ENCODE data around the gene TEKT3. TPM values are rescaled to one million over a fixed set of nuclear protein-coding genes. Genes with fewer than 3 reads are reported as not detected.

The TEKT3 gene
- total RNA-seq, 1 donor from 2014 or later, result 3.8 TPM

DNA sequence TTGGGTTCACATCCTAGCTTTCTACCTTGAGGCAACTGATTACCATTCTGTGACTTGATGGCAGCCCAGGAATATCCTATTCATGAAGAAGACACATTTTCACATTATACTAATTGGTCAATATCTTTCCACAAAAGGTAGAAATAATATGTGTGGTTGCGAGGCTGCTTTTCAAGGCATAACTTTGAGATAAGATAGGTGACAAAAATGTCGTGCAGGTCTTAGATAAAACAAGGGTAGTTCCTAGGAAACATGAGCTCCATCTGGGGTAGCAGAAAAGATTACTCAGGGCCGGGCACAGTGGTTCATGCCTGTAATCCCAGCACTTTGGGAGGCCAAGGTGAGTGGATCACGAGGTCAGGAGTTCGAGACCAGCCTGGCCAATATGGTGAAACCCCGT, 22.3 kb upstream of the TEKT3 start:
- no peak for DNase-seq (ENCODE audit: low spot score in 2 of 2, unreplicated experiment in 2 of 2)
- H3K9me3 Mint-ChIP-seq, result peaks cover 11% of the 10 kb centered on the region
- H3K36me3 Mint-ChIP-seq, result no peaks in the 10 kb centered on the region
- no peak overlapping the region for H3K4me3 Mint-ChIP-seq
- H3K27me3 Mint-ChIP-seq (ENCODE audit: low read depth), result no peaks in the 10 kb centered on the region
- TF ChIP-seq CTCF (IDR thresholded peaks at IDR 0.05; ENCODE audit: unreplicated experiment), result no peak
- no peak overlapping the region for H3K27ac Mint-ChIP-seq
- peaks cover 1% of the 10 kb centered on the region for H3K4me1 Mint-ChIP-seq

DNA sequence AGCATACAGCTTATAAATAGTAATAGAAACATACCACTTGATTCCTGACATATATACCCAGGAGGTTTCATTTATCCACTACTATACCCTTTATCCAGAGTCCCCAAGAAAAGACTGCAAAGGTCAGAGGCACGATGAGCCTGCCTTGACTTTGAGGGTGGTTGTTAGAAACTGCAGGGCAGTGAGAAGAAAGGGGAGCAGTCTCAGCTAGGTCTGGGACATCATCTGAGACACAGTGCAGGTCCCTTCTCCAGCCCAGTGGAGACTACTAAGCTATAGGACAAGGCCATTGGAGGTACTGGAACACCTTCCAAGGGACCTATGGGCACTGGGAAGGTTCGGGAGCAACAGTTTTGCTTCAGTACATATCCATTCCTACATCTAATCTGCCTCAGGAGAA, 20.2 kb upstream of the TEKT3 start:
- peaks cover 8% of the 10 kb centered on the region for H3K9me3 Mint-ChIP-seq
- no peak for TF ChIP-seq CTCF (IDR thresholded peaks at IDR 0.05; ENCODE audit: unreplicated experiment)
- no peak overlapping the region for H3K4me3 Mint-ChIP-seq
- no peak overlapping the region for H3K27ac Mint-ChIP-seq
- no peaks in the 10 kb centered on the region for H3K27me3 Mint-ChIP-seq (ENCODE audit: low read depth)
- H3K36me3 Mint-ChIP-seq, result no peaks in the 10 kb centered on the region
- peaks cover 1% of the 10 kb centered on the region for H3K4me1 Mint-ChIP-seq
- no peak for DNase-seq (ENCODE audit: low spot score in 2 of 2, unreplicated experiment in 2 of 2)

DNA sequence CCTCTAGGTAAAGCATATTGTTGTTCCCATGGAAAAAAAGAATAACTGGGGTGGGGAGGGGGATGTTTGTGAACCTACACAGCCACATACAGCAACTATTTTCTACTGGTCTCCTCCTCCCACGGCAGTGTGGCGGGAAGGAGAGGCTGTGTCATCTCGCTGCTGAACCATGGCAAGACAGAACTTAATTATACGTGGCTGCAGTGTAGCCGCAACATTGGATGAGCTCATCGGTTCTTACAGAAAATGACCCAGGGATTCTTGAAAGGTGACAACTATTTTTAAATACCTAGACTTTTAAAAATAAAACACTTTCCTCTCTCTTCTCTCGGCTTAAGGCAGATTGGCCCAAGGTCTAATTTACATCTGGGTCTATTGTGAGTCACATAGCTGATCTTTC, 19.8 kb upstream of the TEKT3 start:
- Mint-ChIP-seq H3K4me3 (no peak overlapping the region), H3K27me3 (ENCODE audit: low read depth) (no peaks in the 10 kb centered on the region), H3K9me3 (peaks cover 5% of the 10 kb centered on the region), H3K4me1 (peaks cover 1% of the 10 kb centered on the region), H3K27ac (no peak overlapping the region), H3K36me3 (no peaks in the 10 kb centered on the region)
- no peak for DNase-seq (ENCODE audit: low spot score in 2 of 2, unreplicated experiment in 2 of 2)
- TF ChIP-seq CTCF (IDR thresholded peaks at IDR 0.05; ENCODE audit: unreplicated experiment), result no peak

GRCh38 chr17:15354256-15354655, 12.9 kb upstream of the TEKT3 start:
- H3K27ac Mint-ChIP-seq, result no peak overlapping the region
- H3K27me3 Mint-ChIP-seq (ENCODE audit: low read depth), result peaks cover 1% of the 10 kb centered on the region
- peaks cover 16% of the 10 kb centered on the region for H3K4me1 Mint-ChIP-seq
- H3K4me3 Mint-ChIP-seq, result no peak overlapping the region
- no peak for DNase-seq (ENCODE audit: low spot score in 2 of 2, unreplicated experiment in 2 of 2)
- no peak for TF ChIP-seq CTCF (IDR thresholded peaks at IDR 0.05; ENCODE audit: unreplicated experiment)
- H3K36me3 Mint-ChIP-seq, result no peaks in the 10 kb centered on the region
- peaks cover 4% of the 10 kb centered on the region for H3K9me3 Mint-ChIP-seq

DNA sequence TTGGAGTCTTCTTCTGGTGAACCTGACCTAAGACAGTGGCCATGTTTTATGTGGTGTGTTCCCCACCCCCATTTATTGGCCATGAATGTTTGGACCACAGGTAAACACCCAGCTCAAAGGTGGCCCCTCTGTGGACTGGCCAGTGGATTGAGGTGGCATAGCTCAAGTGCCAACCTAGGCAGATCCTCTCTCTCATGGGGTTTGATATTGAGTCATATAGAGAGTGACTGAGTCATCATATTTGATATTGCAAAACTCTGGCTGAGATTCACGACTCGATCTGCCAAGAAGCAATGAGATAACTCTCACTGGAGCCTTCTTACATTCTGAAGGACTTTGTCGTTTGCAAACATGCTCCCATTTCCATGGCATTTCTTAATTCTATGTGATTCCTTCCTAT, 10.5 kb upstream of the TEKT3 start:
- Mint-ChIP-seq H3K27me3 (ENCODE audit: low read depth) (peaks cover 1% of the 10 kb centered on the region), H3K4me3 (no peak overlapping the region), H3K9me3 (peaks cover 4% of the 10 kb centered on the region), H3K4me1 (peaks cover 26% of the 10 kb centered on the region), H3K36me3 (no peaks in the 10 kb centered on the region), H3K27ac (no peak overlapping the region)
- no peak for DNase-seq (ENCODE audit: low spot score in 2 of 2, unreplicated experiment in 2 of 2)
- TF ChIP-seq CTCF (IDR thresholded peaks at IDR 0.05; ENCODE audit: unreplicated experiment), result no peak

- no peaks in the 10 kb centered on the region for H3K36me3 Mint-ChIP-seq
- H3K27ac Mint-ChIP-seq, result peak overlapping the region; percentile 45
- peak overlapping the region; percentile 26 for H3K4me3 Mint-ChIP-seq
- H3K9me3 Mint-ChIP-seq, result peaks cover 4% of the 10 kb centered on the region
- no peak for DNase-seq (ENCODE audit: low spot score in 2 of 2, unreplicated experiment in 2 of 2)
- no peak for TF ChIP-seq CTCF (IDR thresholded peaks at IDR 0.05; ENCODE audit: unreplicated experiment)
- peaks cover 1% of the 10 kb centered on the region for H3K27me3 Mint-ChIP-seq (ENCODE audit: low read depth)
- peaks cover 28% of the 10 kb centered on the region for H3K4me1 Mint-ChIP-seq
Measured at GRCh38 chr17:15351478-15351840, 10.1 kb upstream of the TEKT3 start.
